ENCODE measurements around the gene HOXA3. TPM values are rescaled to one million over a fixed set of nuclear protein-coding genes. Genes with fewer than 3 reads are reported as not detected.
A peak's percentile ranks its signal among the peaks of the same experiment; 100 is the strongest.

Gene HOXA3
- total RNA-seq, 1 donor from 2014 or later: not detected

- no peak overlapping the region for H2AFZ ChIP-seq (replicated peaks)
- H3K27me3 ChIP-seq: peaks cover 45% of the 10 kb centered on the region
- H3K4me1 Mint-ChIP-seq: no peaks in the 10 kb centered on the region
- H3K4me1 ChIP-seq: peaks cover 8% of the 10 kb centered on the region
- H3K4me3 ChIP-seq: no peak overlapping the region
- no peak overlapping the region for H3K27ac Mint-ChIP-seq
- no peak overlapping the region for H3K4me3 Mint-ChIP-seq
- peaks cover 7% of the 10 kb centered on the region for H3F3A ChIP-seq (ENCODE audit: low read depth)
- H4K20me1 ChIP-seq (ENCODE audit: low read depth): no peaks in the 10 kb centered on the region
- DNase-seq (ENCODE audit: low spot score): no peak
- no peaks in the 10 kb centered on the region for H3K36me3 Mint-ChIP-seq
- H3K9me3 ChIP-seq (ENCODE audit: low read depth): no peaks in the 10 kb centered on the region
- H3K27me3 Mint-ChIP-seq (ENCODE audit: insufficient read depth, low read depth): peaks cover 10% of the 10 kb centered on the region
- no peaks in the 10 kb centered on the region for H3K79me2 ChIP-seq (ENCODE audit: low read depth)
- TF ChIP-seq EZH2 (IDR thresholded peaks at IDR 0.05) (no peak), CTCF (IDR thresholded peaks at IDR 0.05) (no peak)
- no peak overlapping the region for H3K4me2 ChIP-seq
- H3K27ac ChIP-seq: no peak overlapping the region
- H3K9ac ChIP-seq: no peak overlapping the region
- no peaks in the 10 kb centered on the region for H3K36me3 ChIP-seq
- H3K9me3 Mint-ChIP-seq: peaks cover under 1% of the 10 kb centered on the region
Observed at GRCh38 chr7:27082171-27082570, 70.2 kb downstream of the HOXA3 start.

GRCh38 chr7:27080844-27081436 is 71.4 kb downstream of the HOXA3 start:
- Histone ChIP-seq H4K20me1 (ENCODE audit: low read depth) (no peaks in the 10 kb centered on the region), H2AFZ (replicated peaks) (peak overlapping the region; percentile 52), H3F3A (ENCODE audit: low read depth) (peaks cover 7% of the 10 kb centered on the region), H3K4me3 (no peak overlapping the region), H3K9ac (no peak overlapping the region), H3K4me2 (no peak overlapping the region), H3K27me3 (peaks cover 32% of the 10 kb centered on the region), H3K36me3 (no peaks in the 10 kb centered on the region), H3K79me2 (ENCODE audit: low read depth) (no peaks in the 10 kb centered on the region), H3K27ac (no peak overlapping the region), H3K4me1 (peaks cover 8% of the 10 kb centered on the region), H3K9me3 (ENCODE audit: low read depth) (no peaks in the 10 kb centered on the region)
- Mint-ChIP-seq H3K4me3 (no peak overlapping the region), H3K27me3 (ENCODE audit: insufficient read depth, low read depth) (peaks cover 8% of the 10 kb centered on the region), H3K36me3 (no peaks in the 10 kb centered on the region), H3K9me3 (peaks cover 2% of the 10 kb centered on the region), H3K4me1 (no peaks in the 10 kb centered on the region), H3K27ac (no peak overlapping the region)
- TF ChIP-seq EZH2 (IDR thresholded peaks at IDR 0.05) (no peak), CTCF (IDR thresholded peaks at IDR 0.05) (no peak), EZH2phosphoT487 (IDR thresholded peaks at IDR 0.05) (no peak)
- no peak for DNase-seq (ENCODE audit: low spot score)

- peaks cover 18% of the 10 kb centered on the region for H3K27me3 ChIP-seq
- H3K27me3 Mint-ChIP-seq (ENCODE audit: insufficient read depth, low read depth): peaks cover 5% of the 10 kb centered on the region
- no peak overlapping the region for H3K4me3 ChIP-seq
- H3K36me3 Mint-ChIP-seq: no peaks in the 10 kb centered on the region
- H3K27ac ChIP-seq: no peak overlapping the region
- no peaks in the 10 kb centered on the region for H3K4me1 Mint-ChIP-seq
- no peak overlapping the region for H3K4me2 ChIP-seq
- no peak overlapping the region for H2AFZ ChIP-seq (replicated peaks)
- H3K4me3 Mint-ChIP-seq: no peak overlapping the region
- H3F3A ChIP-seq (ENCODE audit: low read depth): peaks cover 7% of the 10 kb centered on the region
- TF ChIP-seq EZH2phosphoT487 (IDR thresholded peaks at IDR 0.05) (no peak), CTCF (IDR thresholded peaks at IDR 0.05) (no peak), EZH2 (IDR thresholded peaks at IDR 0.05) (no peak)
- no peak for DNase-seq (ENCODE audit: low spot score)
- H3K79me2 ChIP-seq (ENCODE audit: low read depth): no peaks in the 10 kb centered on the region
- no peak overlapping the region for H3K9ac ChIP-seq
- no peaks in the 10 kb centered on the region for H3K36me3 ChIP-seq
- peaks cover 2% of the 10 kb centered on the region for H3K9me3 Mint-ChIP-seq
- no peak overlapping the region for H3K27ac Mint-ChIP-seq
- no peaks in the 10 kb centered on the region for H4K20me1 ChIP-seq (ENCODE audit: low read depth)
- peaks cover 8% of the 10 kb centered on the region for H3K4me1 ChIP-seq
- H3K9me3 ChIP-seq (ENCODE audit: low read depth): no peaks in the 10 kb centered on the region
Observed at GRCh38 chr7:27079234-27079975, 73.0 kb downstream of the HOXA3 start.

Data from neural progenitor cell (in vitro differentiated cells).